Endothelial cell of hepatic sinusoid (primary cell): ENCODE data around the gene WSB1.

Experiments
- in situ Hi-C: cut with HindIII; loops from 2 replicates; pipeline ENCODE4 v1.10.0; 2017; ENCODE audit warnings: low sequenced_read_pairs

Gene WSB1

GRCh38 chr17:27332485-27333409 is 38.8 kb downstream of the WSB1 start:
- in situ Hi-C loops, result no loop called here

DNA sequence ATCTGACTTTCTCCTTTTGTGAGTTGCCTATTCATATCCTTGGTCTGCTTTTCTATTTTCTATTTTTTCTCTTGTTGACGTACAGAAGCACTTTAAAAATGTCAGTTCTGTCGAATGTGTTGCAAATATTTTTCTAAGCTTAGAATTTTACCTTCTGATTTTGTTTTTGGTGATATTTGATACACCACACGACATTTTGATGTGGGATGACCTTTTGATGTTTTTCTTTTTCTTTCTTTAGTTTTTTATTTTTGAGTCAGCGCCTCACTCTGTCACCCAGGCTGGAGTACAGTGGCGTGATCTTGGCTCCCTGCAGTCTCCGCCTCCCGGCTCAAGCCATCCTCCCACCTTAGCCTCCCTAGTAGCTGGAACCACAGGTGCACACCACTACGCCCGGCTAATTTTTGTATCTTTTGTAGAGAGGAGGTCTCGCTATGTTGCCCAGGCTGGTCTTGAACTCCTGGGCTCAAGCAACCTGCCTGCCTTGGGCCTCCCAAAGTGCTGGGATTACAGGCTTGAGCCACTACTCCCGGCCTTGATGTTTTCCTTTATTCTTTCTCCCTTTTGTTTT is 39.6 kb downstream of the WSB1 start:
- in situ Hi-C loops, result no loop called here

- in situ Hi-C loops, result no loop called here
Observed at GRCh38 chr17:27336184-27336583, 42.3 kb downstream of the WSB1 start.

DNA sequence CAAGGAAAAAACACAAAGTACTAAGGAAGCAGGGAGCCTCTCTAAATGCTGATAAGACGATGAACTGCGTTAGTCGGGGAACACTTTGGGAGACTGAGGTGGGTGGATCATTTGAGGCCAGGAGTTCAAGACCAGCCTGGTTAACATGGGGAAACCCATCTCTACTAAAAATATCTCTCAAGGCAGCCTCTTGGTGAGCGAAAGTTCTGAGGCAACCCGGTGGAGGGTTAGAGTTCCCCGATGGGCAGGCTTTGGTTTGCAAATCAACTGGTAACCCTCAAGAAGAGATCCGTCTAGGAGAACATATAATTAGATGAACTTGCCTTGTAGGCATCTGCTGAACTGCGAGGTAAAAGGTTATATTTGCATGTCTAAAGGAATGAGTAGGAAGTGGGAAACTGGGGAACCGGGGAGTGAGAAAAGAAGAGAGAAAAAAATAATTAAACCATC is 44.6 kb downstream of the WSB1 start:
- in situ Hi-C loops, result no loop called here

GRCh38 chr17:27339198-27339835 is 45.4 kb downstream of the WSB1 start:
- in situ Hi-C loops, result no loop called here

DNA sequence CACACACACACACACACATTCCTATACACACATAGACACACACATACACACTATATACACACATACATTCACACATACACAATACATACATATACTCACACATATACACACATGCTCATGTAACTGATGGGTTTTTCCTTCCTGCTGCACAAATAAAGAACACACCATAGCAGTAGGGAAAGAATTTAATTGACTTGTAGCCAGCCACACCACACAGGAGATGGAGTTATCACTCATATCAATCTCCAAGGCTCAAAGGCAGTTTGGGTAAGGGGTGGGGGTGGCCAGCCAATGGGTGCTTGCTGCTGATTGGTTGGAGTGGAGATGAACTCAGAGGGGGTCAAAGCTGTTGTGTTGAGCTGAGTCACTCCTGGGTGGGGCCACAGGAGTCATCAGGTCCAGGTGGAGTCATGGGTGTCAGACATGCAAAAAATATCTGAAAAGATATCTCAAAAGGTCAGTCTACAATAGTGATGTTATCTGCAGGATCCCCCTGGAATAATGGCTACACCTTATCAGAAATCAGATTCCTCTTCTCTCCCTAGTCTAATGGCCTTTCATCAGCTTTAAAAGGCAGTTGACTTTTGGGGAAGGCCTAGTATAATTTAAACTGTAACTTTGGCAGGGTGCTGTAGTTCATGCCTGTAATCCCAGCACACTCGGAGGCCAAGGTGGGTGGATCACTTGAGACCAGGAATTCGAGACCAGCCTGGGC is 46.1 kb downstream of the WSB1 start:
- in situ Hi-C loops, result no loop called here

DNA sequence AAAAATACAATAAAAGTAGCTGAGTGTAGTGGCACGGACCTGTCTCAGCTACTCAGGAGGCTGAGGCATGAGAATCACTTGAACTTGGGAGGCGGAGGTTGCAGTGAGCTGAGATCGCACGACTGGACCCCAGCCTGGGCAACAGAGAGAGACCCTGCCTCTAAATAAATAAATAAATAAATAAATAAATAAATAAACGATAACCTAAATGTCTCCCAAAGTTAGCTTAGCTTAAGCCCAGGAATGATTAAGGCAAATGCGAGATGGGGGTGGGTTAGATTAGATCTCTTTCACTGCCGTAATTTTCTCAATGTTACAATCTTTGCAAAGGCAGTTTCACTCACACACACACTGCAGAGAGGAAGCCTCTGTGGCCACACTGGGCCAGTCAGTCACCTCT is 46.7 kb downstream of the WSB1 start:
- in situ Hi-C loops, result no loop called here

GRCh38 chr17:27341041-27341471 is 47.1 kb downstream of the WSB1 start:
- in situ Hi-C loops, result no loop called here

DNA sequence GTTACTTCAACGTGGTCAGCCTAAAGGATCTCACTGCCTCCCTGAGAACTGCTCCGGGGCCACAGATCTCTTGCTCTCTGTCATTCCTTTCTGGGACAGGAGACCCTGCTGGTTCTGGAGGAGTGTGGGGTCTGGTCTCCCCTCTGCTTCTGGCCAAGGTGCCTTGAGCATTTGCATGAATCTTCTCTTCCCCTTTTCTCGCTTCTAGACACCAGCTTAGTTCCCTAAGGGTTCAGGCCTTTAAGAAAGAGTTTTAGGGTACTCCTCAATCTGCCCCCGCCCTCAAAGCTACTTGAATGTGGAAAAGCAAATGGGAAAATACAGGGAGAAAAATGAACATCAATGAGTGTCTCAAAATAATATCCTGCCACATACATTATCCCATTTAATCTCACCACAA is 48.1 kb downstream of the WSB1 start:
- in situ Hi-C loops, result no loop called here

- in situ Hi-C loops, result no loop called here
Observed at GRCh38 chr17:27343294-27343693, 49.4 kb downstream of the WSB1 start.

DNA sequence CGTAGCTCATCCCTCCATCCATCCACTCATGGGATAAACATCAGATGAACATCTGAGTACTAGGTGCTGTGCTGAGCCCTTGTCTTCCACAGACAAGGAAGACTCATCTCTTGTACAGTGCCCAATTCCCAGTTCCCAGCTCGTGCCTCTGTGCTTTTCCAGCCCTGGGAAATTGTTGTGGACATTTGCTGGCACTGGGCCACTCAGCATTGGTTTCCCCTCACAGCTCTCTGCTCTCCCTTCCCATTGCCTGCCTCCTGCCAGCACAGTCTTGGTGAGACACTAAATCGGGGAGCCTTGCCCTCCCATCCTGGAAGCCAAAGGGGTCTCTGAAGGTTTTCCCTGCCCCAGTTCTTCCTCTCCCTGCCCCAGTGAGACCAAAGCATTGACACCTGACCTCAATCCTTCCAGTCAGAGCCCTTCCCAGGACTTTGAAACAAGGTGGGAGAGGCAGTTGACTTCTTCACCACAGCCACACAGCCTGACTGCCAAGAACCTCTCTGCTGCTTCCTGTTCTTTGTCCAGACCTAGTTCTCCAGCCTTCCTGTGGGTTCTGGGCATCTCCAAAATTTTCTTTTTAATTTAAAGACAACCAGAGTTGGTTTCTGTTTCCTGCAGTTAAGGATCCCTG is 50.2 kb downstream of the WSB1 start:
- in situ Hi-C loops, result no loop called here

DNA sequence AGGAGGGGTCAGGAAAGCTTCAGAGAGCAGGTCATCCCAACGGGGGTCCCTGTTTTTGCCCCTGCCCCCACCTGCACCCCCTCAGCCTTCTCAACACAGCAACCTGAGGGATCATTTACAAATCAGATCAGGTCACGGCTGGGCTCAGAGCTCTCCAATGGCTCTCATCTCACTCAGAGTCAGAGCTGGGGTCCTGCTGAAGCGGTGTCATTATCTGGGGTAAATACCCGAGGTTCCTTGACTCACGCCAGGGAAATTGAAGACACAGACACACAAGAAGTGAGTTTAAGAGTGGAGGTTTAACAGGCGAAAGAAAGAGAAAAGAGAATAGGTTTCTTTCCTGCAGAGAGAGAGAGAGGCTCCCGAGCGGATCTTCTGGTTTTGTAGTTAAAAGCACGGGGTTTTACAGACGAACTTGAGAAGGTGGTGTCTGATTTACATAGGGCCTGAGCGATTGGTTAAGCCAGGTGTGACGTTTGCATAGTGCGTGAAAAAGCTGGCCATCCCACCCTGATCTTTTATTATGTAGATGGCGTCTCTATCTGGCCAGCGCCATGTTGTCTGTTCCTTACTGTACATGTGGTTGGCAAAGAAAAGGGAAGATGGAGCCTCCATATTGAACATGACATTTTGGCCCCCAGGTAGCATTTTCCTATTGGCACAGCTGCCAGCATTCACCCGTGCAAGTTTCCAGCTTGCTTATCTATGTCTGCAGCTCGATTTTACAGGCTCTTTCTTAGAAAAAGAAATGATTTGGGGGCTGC is 51.4 kb downstream of the WSB1 start:
- in situ Hi-C loops, result loop anchor here (5.0 kb wide), 1 partner anchor 43 kb away; no protein-coding TSS in a partner anchor

DNA sequence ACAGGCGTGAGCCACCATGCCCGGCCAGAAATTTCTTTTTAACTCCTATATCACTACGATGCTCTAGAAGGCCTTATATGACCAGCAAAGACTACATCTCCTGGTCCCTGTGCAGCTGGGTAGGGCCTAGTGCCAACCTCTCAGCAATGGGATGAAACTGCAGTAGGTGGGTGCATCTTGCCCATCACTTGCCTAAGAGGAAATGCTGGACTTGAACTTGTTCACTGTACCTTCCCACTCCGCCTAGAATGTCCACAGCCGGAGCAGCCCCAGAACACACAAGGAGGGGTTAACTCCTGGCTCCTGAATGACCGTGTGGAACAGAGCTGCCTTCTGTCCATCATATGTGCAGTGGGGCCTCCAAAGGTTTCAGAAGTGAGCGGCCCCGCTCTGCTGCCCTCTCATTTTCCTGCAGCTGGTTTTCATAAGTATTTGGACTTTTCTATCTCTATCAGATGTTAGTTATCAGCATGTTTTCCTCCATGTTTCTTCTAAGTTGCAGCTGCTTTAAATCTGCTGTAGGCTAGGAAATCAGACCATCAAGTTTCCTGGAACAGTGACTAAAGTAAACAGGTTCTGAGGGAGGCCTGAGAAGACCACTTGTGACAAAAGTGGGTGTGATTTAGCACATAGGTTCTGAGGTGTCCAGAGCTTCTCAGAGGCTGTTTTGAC is 52.5 kb downstream of the WSB1 start:
- in situ Hi-C loops, result loop anchor here (5.0 kb wide), 1 partner anchor 44 kb away; no protein-coding TSS in a partner anchor

- in situ Hi-C loops, result loop anchor here (5.0 kb wide), 1 partner anchor 46 kb away; no protein-coding TSS in a partner anchor
Observed at GRCh38 chr17:27348196-27348595, 54.3 kb downstream of the WSB1 start.

GRCh38 chr17:27349540-27350021 is 55.7 kb downstream of the WSB1 start:
- in situ Hi-C loops, result loop anchor here (5.0 kb wide), 1 partner anchor 47 kb away; no protein-coding TSS in a partner anchor

GRCh38 chr17:27351759-27352158 is 57.8 kb downstream of the WSB1 start:
- in situ Hi-C loops, result no loop called here

DNA sequence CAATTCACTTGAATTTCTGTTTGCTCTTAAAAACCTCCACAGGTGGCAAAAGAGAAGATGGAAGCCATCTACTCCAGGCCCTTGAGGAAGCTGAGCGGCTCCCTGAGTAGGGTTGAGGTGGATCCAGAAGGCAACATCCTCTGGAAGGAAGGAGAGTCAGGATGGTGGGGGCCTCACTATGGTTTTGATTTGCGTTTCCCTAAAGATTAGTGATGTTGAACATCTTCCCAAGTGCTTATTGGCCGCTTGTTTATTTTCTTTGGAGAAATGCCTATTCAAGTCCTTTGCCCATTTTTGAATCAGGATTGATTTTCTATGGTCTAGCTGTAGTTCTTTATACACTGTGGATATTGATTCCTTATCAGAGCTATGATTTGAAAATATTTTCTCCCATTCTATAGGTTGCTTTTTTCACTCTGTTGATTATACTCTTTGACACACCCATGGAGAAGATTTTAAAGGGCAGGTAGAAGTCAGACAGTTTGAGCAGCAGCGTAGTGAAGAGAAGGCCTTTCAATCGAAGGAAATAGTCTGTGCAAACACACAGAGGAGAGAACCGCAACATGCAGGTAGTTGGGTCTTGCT is 58.6 kb downstream of the WSB1 start:
- in situ Hi-C loops, result no loop called here

DNA sequence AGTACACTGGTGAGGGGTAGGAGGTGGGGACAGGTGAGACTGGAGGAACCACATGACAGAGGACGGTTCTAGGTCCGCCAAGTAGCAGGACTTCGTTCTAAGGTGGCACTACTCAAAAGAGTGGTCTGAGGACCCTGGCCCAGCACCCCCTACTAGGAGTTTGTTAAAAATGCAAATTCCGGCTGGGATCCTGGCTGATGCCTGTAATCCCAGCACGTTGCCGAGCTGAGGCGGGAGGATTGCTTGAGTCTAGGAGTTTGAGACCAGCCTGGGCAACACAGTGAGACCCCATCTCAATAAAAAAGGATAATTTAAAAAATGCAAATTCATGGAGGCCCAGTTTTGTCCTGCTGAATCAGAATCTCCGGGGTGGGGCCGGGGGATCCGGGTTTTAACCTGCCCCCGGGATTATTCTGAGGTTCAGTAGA is 59.1 kb downstream of the WSB1 start:
- in situ Hi-C loops, result no loop called here
